ENCODE data around the gene STOX2. TPM values are rescaled to one million over a fixed set of nuclear protein-coding genes. Genes with fewer than 3 reads are reported as not detected.

Gene STOX2
- total and polyA plus RNA-seq, 2 of the 13 experiments (the other 11 are each of a cell fraction or from before 2014, with no cell fraction given) = 0.01 to 0.15 TPM

DNA sequence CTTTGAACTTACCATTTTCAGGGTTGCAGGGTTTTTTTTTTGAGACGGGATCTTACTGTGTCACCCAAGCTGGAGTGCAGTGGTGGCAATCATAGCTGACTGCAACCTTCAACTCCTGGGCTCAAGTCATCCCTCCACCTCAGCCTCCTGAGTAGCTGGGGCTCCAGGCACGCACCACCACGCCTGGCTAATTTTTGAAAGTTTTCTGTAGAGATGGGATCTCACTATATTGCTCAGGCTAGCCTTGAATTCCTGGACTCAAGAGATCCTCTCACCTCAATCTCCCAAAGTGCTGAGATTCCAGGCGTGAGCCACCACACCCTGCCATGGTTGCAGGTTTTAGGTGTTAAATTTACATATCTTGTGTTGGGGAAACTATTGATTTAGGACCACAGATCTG, 64.5 kb downstream of the STOX2 start (continued):
- TF ChIP-seq PCBP2 (optimal IDR thresholded peaks at IDR 0.05; ENCODE audit: low read depth, low read length, poor library complexity, severe bottlenecking) = no peak
- TF ChIP-seq, protein P1, sequence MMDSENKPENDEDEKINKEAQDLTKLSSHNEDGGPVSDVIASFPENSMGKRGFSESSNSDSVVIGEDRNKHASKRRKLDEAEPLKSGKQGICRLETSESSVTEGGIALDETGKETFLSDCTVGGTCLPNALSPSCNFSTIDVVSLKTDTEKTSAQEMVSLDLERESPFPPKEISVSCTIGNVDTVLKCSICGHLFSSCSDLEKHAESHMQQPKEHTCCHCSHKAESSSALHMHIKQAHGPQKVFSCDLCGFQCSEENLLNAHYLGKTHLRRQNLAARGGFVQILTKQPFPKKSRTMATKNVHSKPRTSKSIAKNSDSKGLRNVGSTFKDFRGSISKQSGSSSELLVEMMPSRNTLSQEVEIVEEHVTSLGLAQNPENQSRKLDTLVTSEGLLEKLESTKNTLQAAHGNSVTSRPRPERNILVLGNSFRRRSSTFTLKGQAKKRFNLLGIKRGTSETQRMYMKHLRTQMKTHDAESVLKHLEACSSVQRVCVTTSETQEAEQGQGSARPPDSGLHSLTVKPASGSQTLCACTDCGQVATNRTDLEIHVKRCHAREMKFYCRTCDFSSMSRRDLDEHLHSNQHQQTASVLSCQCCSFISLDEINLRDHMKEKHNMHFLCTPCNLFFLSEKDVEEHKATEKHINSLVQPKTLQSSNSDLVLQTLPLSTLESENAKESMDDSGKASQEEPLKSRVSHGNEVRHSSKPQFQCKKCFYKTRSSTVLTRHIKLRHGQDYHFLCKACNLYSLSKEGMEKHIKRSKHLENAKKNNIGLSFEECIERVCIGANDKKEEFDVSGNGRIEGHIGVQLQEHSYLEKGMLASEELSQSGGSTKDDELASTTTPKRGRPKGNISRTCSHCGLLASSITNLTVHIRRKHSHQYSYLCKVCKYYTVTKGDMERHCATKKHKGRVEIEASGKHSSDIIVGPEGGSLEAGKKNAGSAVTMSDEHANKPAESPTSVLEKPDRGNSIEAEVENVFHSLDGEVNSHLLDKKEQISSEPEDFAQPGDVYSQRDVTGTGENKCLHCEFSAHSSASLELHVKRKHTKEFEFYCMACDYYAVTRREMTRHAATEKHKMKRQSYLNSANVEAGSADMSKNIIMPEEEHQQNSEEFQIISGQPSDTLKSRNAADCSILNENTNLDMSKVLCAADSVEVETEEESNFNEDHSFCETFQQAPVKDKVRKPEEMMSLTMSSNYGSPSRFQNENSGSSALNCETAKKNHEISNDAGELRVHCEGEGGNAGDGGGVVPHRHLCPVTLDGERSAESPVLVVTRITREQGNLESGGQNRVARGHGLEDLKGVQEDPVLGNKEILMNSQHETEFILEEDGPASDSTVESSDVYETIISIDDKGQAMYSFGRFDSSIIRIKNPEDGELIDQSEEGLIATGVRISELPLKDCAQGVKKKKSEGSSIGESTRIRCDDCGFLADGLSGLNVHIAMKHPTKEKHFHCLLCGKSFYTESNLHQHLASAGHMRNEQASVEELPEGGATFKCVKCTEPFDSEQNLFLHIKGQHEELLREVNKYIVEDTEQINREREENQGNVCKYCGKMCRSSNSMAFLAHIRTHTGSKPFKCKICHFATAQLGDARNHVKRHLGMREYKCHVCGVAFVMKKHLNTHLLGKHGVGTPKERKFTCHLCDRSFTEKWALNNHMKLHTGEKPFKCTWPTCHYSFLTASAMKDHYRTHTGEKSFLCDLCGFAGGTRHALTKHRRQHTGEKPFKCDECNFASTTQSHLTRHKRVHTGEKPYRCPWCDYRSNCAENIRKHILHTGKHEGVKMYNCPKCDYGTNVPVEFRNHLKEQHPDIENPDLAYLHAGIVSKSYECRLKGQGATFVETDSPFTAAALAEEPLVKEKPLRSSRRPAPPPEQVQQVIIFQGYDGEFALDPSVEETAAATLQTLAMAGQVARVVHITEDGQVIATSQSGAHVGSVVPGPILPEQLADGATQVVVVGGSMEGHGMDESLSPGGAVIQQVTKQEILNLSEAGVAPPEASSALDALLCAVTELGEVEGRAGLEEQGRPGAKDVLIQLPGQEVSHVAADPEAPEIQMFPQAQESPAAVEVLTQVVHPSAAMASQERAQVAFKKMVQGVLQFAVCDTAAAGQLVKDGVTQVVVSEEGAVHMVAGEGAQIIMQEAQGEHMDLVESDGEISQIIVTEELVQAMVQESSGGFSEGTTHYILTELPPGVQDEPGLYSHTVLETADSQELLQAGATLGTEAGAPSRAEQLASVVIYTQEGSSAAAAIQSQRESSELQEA (CRISPR knock-in tag; IDR thresholded peaks at IDR 0.05; ENCODE audit: not compliant biosample characterization) = no peak

DNA sequence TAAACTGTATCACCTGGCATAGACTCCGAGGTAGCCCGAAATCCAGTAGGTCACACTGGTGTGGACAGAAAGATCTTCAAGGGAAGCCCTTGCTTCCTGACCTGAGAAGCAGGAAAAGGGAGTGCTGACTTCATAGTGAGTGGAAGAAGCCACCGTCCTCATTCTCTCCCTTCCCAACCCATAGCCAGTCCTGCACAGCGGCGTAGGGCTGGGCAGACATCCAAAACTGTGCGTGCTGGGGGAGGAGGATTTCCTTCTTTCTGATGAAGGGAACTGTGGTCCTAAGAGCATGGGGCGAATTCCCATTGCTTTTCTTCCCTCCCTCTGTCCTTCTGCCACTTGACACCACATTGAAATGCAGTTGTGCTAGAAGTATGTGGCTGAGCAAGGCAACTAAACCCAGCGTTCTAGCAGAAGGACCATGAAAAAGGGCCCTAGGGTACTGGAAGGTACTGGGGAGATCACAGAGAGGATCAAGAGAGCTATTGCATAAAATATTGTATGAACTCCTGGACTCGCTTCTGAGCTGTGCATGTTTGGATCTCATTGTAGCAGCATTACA, 66.9 kb downstream of the STOX2 start:
- H3K27me3 ChIP-seq (ENCODE audit: control insufficient read depth in 1 of 2, insufficient read depth in 2 of 2, low read length in 2 of 2) = no peaks in the 10 kb centered on the region
- no peak overlapping the region for H3K4me2 ChIP-seq (ENCODE audit: low read depth, low read length)
- no peak overlapping the region for H2AFZ ChIP-seq (ENCODE audit: low read length)
- H3K9me3 ChIP-seq (ENCODE audit: low read length) = no peaks in the 10 kb centered on the region
- no TSS peak for BruUV-seq (replicated peaks)
- no peak overlapping the region for H3K9ac ChIP-seq (ENCODE audit: insufficient read depth, low read depth, low read length)
- no peaks in the 10 kb centered on the region for H3K4me1 ChIP-seq (ENCODE audit: insufficient read depth, low read length)
- ATAC-seq (no peak), DNase-seq (ENCODE audit: low spot score) (no peak), FAIRE-seq (no peak)
- CTCF ChIA-PET (ENCODE audit: low intra/inter-chr PET ratio, low total read pairs) = no interaction called here
- POLR2A ChIA-PET = no interaction called here
- in situ Hi-C loops (cut with HindIII; ENCODE audit: extremely low pct_ligation_motif_present, low pct_unique_long_range_greater_than_20kb) (no loop called here), intact Hi-C loops (cut with micrococcal nuclease; ENCODE audit: unreplicated experiment) (no loop called here)
- no peak overlapping the region for H3K4me3 ChIP-seq (replicated peaks in 1 of 3; ENCODE audit: insufficient read depth in 1 of 3, low read depth in 2 of 3, low read length in 3 of 3)
- WGBS (ENCODE audit: low lambda C conversion rate) = 48% methylated on average over 9 of the region's 9 CpGs
- H4K20me1 ChIP-seq (ENCODE audit: insufficient read depth, low read length) = no peaks in the 10 kb centered on the region
- no peaks in the 10 kb centered on the region for H3K79me2 ChIP-seq (ENCODE audit: insufficient read depth, low read length)
- no peak overlapping the region for H3K27ac ChIP-seq (ENCODE audit: extremely low read length, insufficient read depth, low read length)
- H3K36me3 ChIP-seq (replicated peaks in 1 of 2; ENCODE audit: control insufficient read depth in 1 of 2, insufficient read depth in 2 of 2, low read length in 2 of 2) = no peaks in the 10 kb centered on the region
- TF ChIP-seq, protein P2, sequence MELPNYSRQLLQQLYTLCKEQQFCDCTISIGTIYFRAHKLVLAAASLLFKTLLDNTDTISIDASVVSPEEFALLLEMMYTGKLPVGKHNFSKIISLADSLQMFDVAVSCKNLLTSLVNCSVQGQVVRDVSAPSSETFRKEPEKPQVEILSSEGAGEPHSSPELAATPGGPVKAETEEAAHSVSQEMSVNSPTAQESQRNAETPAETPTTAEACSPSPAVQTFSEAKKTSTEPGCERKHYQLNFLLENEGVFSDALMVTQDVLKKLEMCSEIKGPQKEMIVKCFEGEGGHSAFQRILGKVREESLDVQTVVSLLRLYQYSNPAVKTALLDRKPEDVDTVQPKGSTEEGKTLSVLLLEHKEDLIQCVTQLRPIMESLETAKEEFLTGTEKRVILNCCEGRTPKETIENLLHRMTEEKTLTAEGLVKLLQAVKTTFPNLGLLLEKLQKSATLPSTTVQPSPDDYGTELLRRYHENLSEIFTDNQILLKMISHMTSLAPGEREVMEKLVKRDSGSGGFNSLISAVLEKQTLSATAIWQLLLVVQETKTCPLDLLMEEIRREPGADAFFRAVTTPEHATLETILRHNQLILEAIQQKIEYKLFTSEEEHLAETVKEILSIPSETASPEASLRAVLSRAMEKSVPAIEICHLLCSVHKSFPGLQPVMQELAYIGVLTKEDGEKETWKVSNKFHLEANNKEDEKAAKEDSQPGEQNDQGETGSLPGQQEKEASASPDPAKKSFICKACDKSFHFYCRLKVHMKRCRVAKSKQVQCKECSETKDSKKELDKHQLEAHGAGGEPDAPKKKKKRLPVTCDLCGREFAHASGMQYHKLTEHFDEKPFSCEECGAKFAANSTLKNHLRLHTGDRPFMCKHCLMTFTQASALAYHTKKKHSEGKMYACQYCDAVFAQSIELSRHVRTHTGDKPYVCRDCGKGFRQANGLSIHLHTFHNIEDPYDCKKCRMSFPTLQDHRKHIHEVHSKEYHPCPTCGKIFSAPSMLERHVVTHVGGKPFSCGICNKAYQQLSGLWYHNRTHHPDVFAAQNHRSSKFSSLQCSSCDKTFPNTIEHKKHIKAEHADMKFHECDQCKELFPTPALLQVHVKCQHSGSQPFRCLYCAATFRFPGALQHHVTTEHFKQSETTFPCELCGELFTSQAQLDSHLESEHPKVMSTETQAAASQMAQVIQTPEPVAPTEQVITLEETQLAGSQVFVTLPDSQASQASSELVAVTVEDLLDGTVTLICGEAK (IDR thresholded peaks at IDR 0.05) = no peak
- TF ChIP-seq, protein P2 (CRISPR knock-in tag; IDR thresholded peaks at IDR 0.05) = no peak
